ENCODE data around the gene A3GALT2.
A peak's percentile ranks its signal among the peaks of the same experiment; 100 is the strongest.

The A3GALT2 gene

GRCh38 chr1:33358795-33359503 lies 38.1 kb upstream of the A3GALT2 start:
- H3K9me3 Mint-ChIP-seq, result no peaks in the 10 kb centered on the region
- H3K4me1 Mint-ChIP-seq, result no peaks in the 10 kb centered on the region
- no peak for DNase-seq
- H3K36me3 Mint-ChIP-seq (ENCODE audit: low read depth), result no peaks in the 10 kb centered on the region
- H3K4me3 Mint-ChIP-seq, result no peak overlapping the region
- H3K27ac Mint-ChIP-seq, result no peak overlapping the region
- H3K27me3 Mint-ChIP-seq, result no peaks in the 10 kb centered on the region
- ATAC-seq, result no peak

- Mint-ChIP-seq H3K27me3 (no peaks in the 10 kb centered on the region), H3K9me3 (no peaks in the 10 kb centered on the region), H3K4me1 (no peaks in the 10 kb centered on the region), H3K4me3 (no peak overlapping the region), H3K27ac (no peak overlapping the region), H3K36me3 (ENCODE audit: low read depth) (no peaks in the 10 kb centered on the region)
- DNase-seq (no peak), ATAC-seq (no peak)
These were observed 37.4 kb upstream of the A3GALT2 start for GRCh38 chr1:33358114-33358794.

DNA sequence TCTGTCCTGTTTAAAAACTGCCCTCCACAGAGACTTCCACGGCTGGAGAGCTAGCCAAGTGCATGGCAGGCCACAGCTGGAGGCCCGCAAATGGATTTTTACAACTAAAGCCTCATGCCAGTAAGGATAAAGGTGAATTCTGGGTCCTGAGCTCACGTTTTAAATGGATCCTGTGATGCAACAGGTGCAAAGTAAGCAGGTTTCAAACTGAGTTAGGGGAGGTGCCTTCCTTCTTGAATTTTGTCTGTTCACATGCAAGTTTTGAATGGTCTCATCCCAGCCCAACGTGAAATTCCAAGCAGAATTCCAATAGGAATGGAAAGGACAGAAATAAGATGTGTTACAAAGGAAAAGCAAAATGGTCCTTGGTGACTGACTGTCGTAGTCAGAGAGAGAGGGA lies 36.2 kb upstream of the A3GALT2 start:
- no peaks in the 10 kb centered on the region for H3K27me3 Mint-ChIP-seq
- no peaks in the 10 kb centered on the region for H3K9me3 Mint-ChIP-seq
- no peaks in the 10 kb centered on the region for H3K4me1 Mint-ChIP-seq
- ATAC-seq (no peak), DNase-seq (no peak)
- H3K4me3 Mint-ChIP-seq, result no peak overlapping the region
- no peak overlapping the region for H3K27ac Mint-ChIP-seq
- H3K36me3 Mint-ChIP-seq (ENCODE audit: low read depth), result no peaks in the 10 kb centered on the region

GRCh38 chr1:33354707-33355316 lies 33.9 kb upstream of the A3GALT2 start:
- H3K9me3 Mint-ChIP-seq, result no peaks in the 10 kb centered on the region
- DNase-seq, result no peak
- H3K4me1 Mint-ChIP-seq, result peaks cover 13% of the 10 kb centered on the region
- no peak for ATAC-seq
- H3K36me3 Mint-ChIP-seq (ENCODE audit: low read depth), result peaks cover 2% of the 10 kb centered on the region
- no peak overlapping the region for H3K27ac Mint-ChIP-seq
- peaks cover 6% of the 10 kb centered on the region for H3K27me3 Mint-ChIP-seq
- no peak overlapping the region for H3K4me3 Mint-ChIP-seq

DNA sequence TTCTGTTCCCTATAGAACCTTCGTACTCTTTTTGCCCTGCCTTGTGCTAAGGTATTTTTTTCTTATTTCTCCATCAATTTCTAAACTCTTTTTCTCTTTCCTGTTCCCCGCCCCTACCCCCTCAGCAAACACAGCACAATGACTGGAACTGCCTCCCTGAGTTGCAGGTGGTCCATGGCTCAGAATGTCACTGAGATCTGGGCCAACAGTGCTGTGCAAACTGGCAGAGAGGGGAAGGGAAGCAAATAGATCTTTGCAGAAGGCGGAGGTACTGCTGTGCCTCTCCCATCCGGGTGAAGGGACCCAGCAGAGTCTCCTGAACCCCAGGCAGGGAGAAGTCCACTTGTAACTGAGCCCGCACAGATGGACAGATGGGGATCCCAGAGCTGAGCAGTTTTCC lies 32.6 kb upstream of the A3GALT2 start:
- no peak for DNase-seq
- Mint-ChIP-seq H3K4me1 (peaks cover 18% of the 10 kb centered on the region), H3K9me3 (no peaks in the 10 kb centered on the region), H3K27me3 (peaks cover 6% of the 10 kb centered on the region), H3K4me3 (no peak overlapping the region), H3K27ac (no peak overlapping the region), H3K36me3 (ENCODE audit: low read depth) (peaks cover 2% of the 10 kb centered on the region)
- ATAC-seq, result no peak

- H3K27me3 Mint-ChIP-seq, result peaks cover 6% of the 10 kb centered on the region
- peaks cover 13% of the 10 kb centered on the region for H3K36me3 Mint-ChIP-seq (ENCODE audit: low read depth)
- DNase-seq (no peak), ATAC-seq (no peak)
- no peak overlapping the region for H3K4me3 Mint-ChIP-seq
- no peaks in the 10 kb centered on the region for H3K9me3 Mint-ChIP-seq
- H3K27ac Mint-ChIP-seq, result no peak overlapping the region
- H3K4me1 Mint-ChIP-seq, result peaks cover 39% of the 10 kb centered on the region
These were observed 30.4 kb upstream of the A3GALT2 start for GRCh38 chr1:33351281-33351660.

DNA sequence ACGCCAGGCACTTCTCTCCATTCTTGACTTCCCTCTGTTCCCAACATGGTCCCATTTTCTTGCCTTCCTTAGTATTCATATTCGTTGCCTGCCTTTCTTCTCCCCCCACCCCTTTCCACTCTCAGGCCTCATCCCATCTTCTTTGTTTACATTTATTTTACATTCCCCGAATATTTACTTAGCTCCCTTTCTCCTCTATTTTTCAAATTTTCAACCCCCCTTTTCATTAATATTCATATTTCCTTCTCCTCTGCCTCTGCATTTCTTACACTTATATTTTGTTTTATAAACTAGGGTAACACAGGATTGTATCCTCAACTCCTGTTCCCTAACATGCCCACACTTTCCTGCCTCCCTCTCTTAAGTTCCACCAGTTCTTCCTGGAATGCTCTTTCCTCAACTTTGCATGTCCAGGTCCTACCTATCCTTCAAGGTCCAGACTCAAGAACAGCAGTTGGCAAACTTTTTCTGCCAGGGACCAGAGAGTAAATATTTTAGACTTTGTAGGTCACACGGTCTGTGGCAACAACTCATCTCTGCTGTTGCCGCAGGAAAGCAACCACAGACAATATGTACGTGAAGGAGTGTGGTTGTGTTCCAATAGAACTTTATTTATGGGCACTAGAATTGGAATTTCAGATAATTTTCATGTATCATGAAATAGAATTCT lies 29.8 kb upstream of the A3GALT2 start:
- Mint-ChIP-seq H3K27me3 (peaks cover 6% of the 10 kb centered on the region), H3K36me3 (ENCODE audit: low read depth) (peaks cover 13% of the 10 kb centered on the region), H3K9me3 (no peaks in the 10 kb centered on the region), H3K4me3 (peak overlapping the region; percentile 87), H3K4me1 (peaks cover 45% of the 10 kb centered on the region), H3K27ac (peak overlapping the region; percentile 87)
- no peak for ATAC-seq
- DNase-seq, result no peak

- Mint-ChIP-seq H3K4me3 (peak overlapping the region; percentile 87), H3K27me3 (peaks cover 6% of the 10 kb centered on the region), H3K27ac (peak overlapping the region; percentile 87), H3K4me1 (peaks cover 52% of the 10 kb centered on the region), H3K9me3 (no peaks in the 10 kb centered on the region), H3K36me3 (ENCODE audit: low read depth) (peaks cover 13% of the 10 kb centered on the region)
- DNase-seq, result peak; percentile 78
- ATAC-seq, result peak; percentile 89
These were observed 29.1 kb upstream of the A3GALT2 start for GRCh38 chr1:33349778-33350610.

DNA sequence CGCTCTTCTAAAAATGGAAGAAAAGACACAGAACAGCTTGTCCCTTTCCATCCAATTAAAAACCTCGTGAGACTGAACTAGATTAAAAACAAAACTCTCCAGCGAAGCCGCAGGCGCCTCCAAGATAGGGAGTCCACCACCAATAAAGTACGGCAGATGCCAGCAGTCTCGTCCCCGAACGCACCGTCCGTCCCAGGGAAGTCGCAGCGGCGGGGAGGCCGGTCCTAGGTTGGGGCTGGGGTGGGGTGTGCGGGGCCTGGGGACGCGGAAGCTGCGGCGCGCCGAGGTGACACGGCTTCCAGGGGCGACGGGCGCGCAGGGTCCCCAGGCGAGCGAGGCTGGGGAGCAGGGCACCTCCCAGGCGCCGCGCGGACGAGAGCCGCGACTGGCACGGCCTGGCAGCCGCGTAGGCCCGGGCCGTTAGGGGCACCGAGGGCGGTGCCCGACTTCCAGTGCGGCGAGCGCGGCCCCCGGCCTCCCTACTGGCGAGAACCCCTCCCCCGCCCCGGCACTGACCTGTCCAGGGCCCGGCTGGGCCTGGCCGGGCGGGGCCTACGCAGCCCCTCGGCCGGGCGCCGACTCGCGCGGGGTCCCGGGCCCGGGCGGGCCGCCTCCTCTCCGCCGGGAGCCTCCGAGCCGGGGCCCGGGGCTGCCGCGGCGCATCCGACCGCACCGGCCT lies 28.3 kb upstream of the A3GALT2 start:
- H3K9me3 Mint-ChIP-seq, result no peaks in the 10 kb centered on the region
- H3K36me3 Mint-ChIP-seq (ENCODE audit: low read depth), result peaks cover 14% of the 10 kb centered on the region
- DNase-seq (peak; percentile 41), ATAC-seq (peak; percentile 25)
- peak overlapping the region; percentile 76 for H3K27ac Mint-ChIP-seq
- peaks cover 6% of the 10 kb centered on the region for H3K27me3 Mint-ChIP-seq
- peaks cover 52% of the 10 kb centered on the region for H3K4me1 Mint-ChIP-seq
- H3K4me3 Mint-ChIP-seq, result peak overlapping the region; percentile 87

- Mint-ChIP-seq H3K27me3 (peaks cover 6% of the 10 kb centered on the region), H3K36me3 (ENCODE audit: low read depth) (peaks cover 18% of the 10 kb centered on the region), H3K4me3 (peak overlapping the region; percentile 87), H3K9me3 (no peaks in the 10 kb centered on the region), H3K4me1 (peaks cover 52% of the 10 kb centered on the region), H3K27ac (peak overlapping the region; percentile 76)
- peak; percentile 30 for ATAC-seq
- DNase-seq, result peak; percentile 33
These were observed 27.8 kb upstream of the A3GALT2 start for GRCh38 chr1:33348676-33349080.

DNA sequence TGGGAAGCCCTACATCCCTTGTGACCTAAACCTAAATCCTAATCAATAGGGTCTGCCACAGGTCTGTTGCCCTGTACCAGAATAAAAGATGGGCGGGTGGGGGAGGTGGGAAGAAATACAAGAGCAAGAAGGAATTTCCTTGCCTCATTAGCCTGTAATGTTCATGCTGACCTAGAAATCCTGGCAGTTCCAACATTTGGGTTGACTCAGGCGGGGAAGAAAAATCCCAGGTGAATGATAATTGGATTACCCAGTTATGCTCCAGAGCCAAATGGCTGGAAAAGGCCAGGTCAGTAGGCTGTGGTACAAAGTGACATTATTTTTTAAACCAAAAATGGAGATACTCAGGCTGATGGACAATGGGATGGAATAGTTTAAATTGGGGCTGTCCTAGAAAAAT lies 27.3 kb upstream of the A3GALT2 start:
- ATAC-seq, result no peak
- DNase-seq, result no peak
- Mint-ChIP-seq H3K36me3 (ENCODE audit: low read depth) (peaks cover 22% of the 10 kb centered on the region), H3K4me1 (peaks cover 52% of the 10 kb centered on the region), H3K27me3 (peaks cover 6% of the 10 kb centered on the region), H3K4me3 (peak overlapping the region; percentile 87), H3K9me3 (no peaks in the 10 kb centered on the region), H3K27ac (peak overlapping the region; percentile 76)

- DNase-seq (no peak), ATAC-seq (no peak)
- H3K27ac Mint-ChIP-seq, result peak overlapping the region; percentile 67
- H3K36me3 Mint-ChIP-seq (ENCODE audit: low read depth), result peaks cover 22% of the 10 kb centered on the region
- H3K9me3 Mint-ChIP-seq, result no peaks in the 10 kb centered on the region
- H3K4me3 Mint-ChIP-seq, result peak overlapping the region; percentile 87
- peaks cover 53% of the 10 kb centered on the region for H3K4me1 Mint-ChIP-seq
- peaks cover 6% of the 10 kb centered on the region for H3K27me3 Mint-ChIP-seq
These were observed 26.7 kb upstream of the A3GALT2 start for GRCh38 chr1:33347650-33347992.

GRCh38 chr1:33346927-33347649 lies 26.2 kb upstream of the A3GALT2 start:
- DNase-seq (no peak), ATAC-seq (no peak)
- Mint-ChIP-seq H3K9me3 (no peaks in the 10 kb centered on the region), H3K27ac (peak overlapping the region; percentile 67), H3K4me1 (peaks cover 55% of the 10 kb centered on the region), H3K4me3 (peak overlapping the region; percentile 87), H3K36me3 (ENCODE audit: low read depth) (peaks cover 22% of the 10 kb centered on the region), H3K27me3 (peaks cover 6% of the 10 kb centered on the region)
